Right cardiac atrium (tissue), 5 donors: ENCODE data around the gene NACC2. TPM values are rescaled to one million over a fixed set of nuclear protein-coding genes. Genes with fewer than 3 reads are reported as not detected.

Experiments used
- ATAC-seq, 2 donors: fragments of 200-7000 bp; cut with Tn5 transposase; one replicate each; pipeline versions ENCODE4 v1.8.0 to v1.9.1; 2020; ENCODE audit warnings: moderate library complexity in 2 of 2, mild to moderate bottlenecking in 1 of 2
- DNase-seq, 3 donors: peaks; one replicate each; pipeline ENCODE4 v3.0.0-alpha.2; 2020
- H3K27ac ChIP-seq: one replicate; pipeline ENCODE4 v1.5.1; 2013; ENCODE audit warnings: mild to moderate bottlenecking, low read length, control low read depth, moderate library complexity
- H3K27me3 ChIP-seq: one replicate; pipeline ENCODE4 v1.6.1; 2013; ENCODE audit not compliant: control insufficient read depth, insufficient read depth
- H3K4me1 ChIP-seq: one replicate; pipeline ENCODE4 v1.6.1; 2013; ENCODE audit warnings: low read length; ENCODE audit not compliant: control insufficient read depth, insufficient read depth
- H3K4me3 ChIP-seq: one replicate; pipeline ENCODE4 v1.5.1; 2013; ENCODE audit warnings: low read length, control low read depth
- H3K9me3 ChIP-seq: one replicate; pipeline ENCODE4 v1.6.1; 2013; ENCODE audit warnings: low read length; ENCODE audit not compliant: control insufficient read depth
- WGBS: extraction: QIAGEN DNeasy Blood & Tissue Kit; methylation state at CpG from one replicate; pipeline ENCODE4 v1.1.7; 2013; 5-methylcytosine and 5-hydroxymethylcytosine counted together
- intact Hi-C, 4 donors: fragments of 100-400 bp; cut with DNase I; formaldehyde crosslinking; loops; one replicate each; pipeline versions ENCODE4 v1.11.0 to v1.14.0; 2022 to 2023
- polyA plus RNA-seq: library from polyadenylated mRNA; stranded (reverse); fragments of 200-250 nt; gene quantifications from one replicate; pipeline ENCODE4 v1.2.3, GENCODE V29; 2013
- total RNA-seq, 4 donors: library from RNA; stranded (reverse); fragmentation: NEBNext Ultra II Directional; extraction: Animal tissue kit (Norgen Biotek cat#: 25700); gene quantifications; one replicate each; pipeline ENCODE4 v1.2.1, GENCODE V29; 2021
- donor health status: healthy with polysubstance abuse.
- donor health status: DM: no; HTN: yes; CAD: no.
- donor health status: DM: no; HTN: no; CAD: no.
- donor health status: DM: no; HTN: yes; CAD: no; lungs with severe emphysema.
- donor health status: DM: yes; HTN: yes; CAD: no.

Gene NACC2
- total and polyA plus RNA-seq, 5 donors, result 19.4 to 45.3 (median 34.1) TPM

DNA sequence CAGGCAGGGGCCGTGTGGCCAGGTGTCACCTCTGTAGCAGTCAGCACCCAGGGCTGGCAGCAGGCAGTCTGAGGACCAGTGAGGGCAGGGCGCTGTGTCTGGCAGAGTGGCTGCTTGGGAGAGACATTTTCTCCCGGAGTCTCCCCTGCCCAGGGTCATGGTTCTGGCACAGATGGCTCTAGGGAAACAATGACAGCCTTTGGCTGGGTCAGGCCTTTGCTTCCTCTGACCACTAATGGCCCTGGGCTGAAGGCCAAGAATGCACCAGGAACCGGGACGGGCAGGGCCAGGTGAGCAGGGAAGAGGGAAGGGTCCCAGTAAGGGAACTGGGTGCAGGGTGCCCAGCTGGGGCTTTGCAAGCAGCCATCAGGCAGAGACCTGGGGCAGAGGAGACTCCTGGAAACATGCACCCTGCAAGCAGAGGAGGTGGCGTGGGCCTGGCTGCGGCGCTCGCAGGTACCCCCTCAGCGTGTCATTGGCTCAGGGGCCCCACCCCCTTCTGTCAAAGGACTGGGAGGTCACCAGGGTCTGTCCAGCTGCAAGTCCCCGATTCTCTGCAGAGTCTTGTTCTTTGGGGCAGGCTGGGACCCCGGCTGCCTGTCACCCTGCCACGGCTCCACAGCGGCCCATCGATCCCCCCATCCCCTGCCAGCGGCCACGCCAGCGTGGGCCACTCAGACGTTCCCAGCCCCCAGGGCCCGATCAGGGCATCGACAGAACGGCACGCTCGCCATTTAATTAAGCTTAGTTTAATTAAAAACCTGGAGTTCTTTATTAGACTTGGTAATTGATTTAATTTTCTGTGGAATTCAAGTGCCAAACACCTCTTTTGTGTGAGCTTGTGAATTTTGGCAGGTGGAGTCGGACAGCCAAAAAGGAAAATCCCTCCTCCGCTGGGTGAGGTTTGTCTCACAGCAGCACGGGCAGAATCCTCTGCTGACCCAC, 42.5 kb upstream of the NACC2 start:
- Histone ChIP-seq H3K27me3 (no peaks in the 10 kb centered on the region), H3K4me3 (no peak overlapping the region), H3K9me3 (no peaks in the 10 kb centered on the region), H3K4me1 (peaks cover 2% of the 10 kb centered on the region), H3K27ac (no peak overlapping the region)
- ATAC-seq (no peak), DNase-seq (peak in 1 of 3 donors; percentile 52)
- 69% methylated on average over 27 of the region's 27 CpGs for WGBS
- intact Hi-C loops, result no loop called here

DNA sequence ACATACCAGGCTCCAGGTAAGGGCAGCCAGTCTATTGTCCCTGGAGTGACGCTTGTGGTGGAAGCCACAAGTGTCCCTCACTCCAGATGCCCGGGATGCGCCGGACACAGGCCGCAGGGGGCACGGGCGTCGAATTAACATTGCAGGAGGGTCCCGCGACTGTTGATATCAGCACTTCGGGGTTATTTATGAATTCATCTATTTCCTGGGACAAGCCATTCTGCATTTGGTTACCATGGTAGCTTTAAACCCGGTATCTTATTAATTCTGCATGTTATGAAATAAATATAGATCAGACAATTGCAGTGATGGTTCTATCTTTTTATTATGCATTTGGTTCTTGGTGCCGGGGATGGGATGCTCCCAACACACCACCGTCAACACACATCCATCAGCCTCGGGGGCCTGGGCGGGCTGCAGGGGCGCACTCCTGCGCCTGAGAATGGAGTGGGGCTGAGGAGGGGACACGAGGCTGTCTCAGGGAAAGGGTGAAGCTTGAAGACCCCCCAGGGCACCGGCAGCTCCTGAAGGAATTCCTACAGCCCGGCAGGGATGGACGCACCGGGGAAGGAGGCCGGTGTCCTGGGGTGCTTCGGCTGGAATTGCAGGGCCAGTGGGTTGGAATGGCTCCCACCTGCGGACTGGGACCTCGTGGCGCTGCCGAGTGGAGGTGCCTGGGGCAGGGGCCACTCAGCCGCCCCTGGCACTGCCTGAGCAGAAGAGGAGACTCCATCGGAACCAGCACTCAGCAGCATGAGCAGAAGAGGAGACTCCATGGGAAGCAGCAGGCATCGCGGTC, 41.2 kb upstream of the NACC2 start:
- Histone ChIP-seq H3K27me3 (no peaks in the 10 kb centered on the region), H3K4me1 (peaks cover 2% of the 10 kb centered on the region), H3K27ac (no peak overlapping the region), H3K9me3 (no peaks in the 10 kb centered on the region), H3K4me3 (no peak overlapping the region)
- ATAC-seq, result no peak
- 83% methylated on average over 33 of the region's 33 CpGs for WGBS
- DNase-seq, result peak in 1 of 3 donors; percentile 36
- intact Hi-C loops, result no loop called here

DNA sequence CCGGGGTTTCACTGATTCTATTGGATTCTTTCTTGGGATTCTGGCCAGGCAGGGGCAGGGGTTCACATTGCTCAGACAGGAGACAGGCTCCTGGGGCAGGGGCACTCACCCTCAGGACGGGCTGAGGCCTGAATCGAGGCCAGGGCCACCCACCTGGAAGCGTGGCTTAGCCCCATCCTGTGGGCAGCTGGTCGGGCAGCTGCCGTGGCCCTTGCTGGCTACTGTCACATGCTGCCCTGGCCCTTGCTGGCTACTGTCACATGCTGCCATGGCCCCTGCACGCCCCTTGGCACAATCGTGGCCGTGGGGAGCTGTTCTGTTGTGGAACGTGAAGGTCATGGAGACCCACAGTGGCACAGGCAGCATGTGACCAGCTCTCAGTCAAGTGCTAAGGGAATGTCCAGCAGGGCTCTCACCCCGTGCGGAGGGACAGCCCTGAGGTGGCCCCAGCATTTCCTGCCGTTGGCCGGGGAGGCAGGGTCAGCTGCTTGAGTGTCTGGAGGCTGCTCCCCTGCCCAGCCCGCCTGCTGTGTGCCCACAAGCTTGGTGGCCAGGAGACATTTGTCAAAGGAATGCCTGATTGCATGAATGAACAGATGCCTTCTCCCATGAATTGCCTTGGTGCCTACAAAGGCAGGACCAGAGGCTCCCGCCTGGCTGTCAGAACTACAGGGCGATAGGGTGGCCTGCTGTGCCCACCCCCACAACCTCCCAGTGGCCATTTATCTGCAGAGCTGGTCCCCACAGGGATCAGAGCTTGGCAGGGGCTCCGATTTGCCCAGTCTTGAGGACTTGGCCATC, 40.4 kb upstream of the NACC2 start:
- no peaks in the 10 kb centered on the region for H3K27me3 ChIP-seq
- WGBS, result 52% methylated on average over 18 of the region's 18 CpGs
- ATAC-seq (no peak), DNase-seq (peak in 1 of 3 donors; percentile 51)
- H3K27ac ChIP-seq, result no peak overlapping the region
- no peaks in the 10 kb centered on the region for H3K9me3 ChIP-seq
- intact Hi-C loops, result no loop called here
- H3K4me3 ChIP-seq, result no peak overlapping the region
- peaks cover 2% of the 10 kb centered on the region for H3K4me1 ChIP-seq

DNA sequence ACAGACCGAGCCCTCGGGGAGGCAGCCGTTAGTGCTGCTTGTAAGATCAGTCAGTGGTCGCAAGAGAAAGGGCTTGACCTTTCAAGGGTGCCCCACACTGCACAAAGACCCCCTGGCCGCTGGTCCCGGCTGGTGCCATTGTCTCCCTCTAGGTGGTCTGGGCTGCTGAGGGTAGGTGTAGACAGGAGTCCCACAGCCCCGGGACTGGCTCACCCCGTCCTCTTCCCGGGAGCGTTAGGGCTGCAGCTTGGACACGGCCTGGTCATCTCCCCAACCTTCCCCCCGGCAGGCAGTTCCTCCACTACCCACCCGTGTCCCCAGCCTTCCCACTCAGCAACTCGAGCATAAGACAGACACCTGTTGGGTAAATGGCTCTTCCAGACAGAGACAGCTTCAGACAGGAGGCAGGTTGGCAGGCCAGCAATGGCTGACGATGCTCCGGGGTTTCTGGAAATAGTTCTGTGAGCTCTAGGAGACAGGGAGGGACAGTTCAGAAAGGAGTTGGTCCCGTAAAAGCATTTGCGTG, 38.9 kb upstream of the NACC2 start:
- no peaks in the 10 kb centered on the region for H3K27me3 ChIP-seq

GRCh38 chr9:136133191-136133958, 38.3 kb upstream of the NACC2 start:
- intact Hi-C loops, result no loop called here
- Histone ChIP-seq H3K27me3 (no peaks in the 10 kb centered on the region), H3K4me1 (peaks cover 2% of the 10 kb centered on the region), H3K4me3 (peak overlapping the region; percentile 52), H3K9me3 (no peaks in the 10 kb centered on the region), H3K27ac (no peak overlapping the region)
- peak in 2 of 3 donors; percentile 72 to 81 for DNase-seq
- WGBS, result 5% methylated on average over 69 of the region's 69 CpGs
- ATAC-seq, result peak; percentile 39 to 60

More for the DNA sequence above, 38.9 kb upstream of the NACC2 start:
- Histone ChIP-seq H3K27ac (no peak overlapping the region), H3K4me3 (no peak overlapping the region), H3K9me3 (no peaks in the 10 kb centered on the region), H3K4me1 (peaks cover 2% of the 10 kb centered on the region)
- DNase-seq, result peak in 1 of 3 donors; percentile 42
- intact Hi-C loops, result no loop called here
- WGBS, result 28% methylated on average over 18 of the region's 18 CpGs
- ATAC-seq, result no peak

DNA sequence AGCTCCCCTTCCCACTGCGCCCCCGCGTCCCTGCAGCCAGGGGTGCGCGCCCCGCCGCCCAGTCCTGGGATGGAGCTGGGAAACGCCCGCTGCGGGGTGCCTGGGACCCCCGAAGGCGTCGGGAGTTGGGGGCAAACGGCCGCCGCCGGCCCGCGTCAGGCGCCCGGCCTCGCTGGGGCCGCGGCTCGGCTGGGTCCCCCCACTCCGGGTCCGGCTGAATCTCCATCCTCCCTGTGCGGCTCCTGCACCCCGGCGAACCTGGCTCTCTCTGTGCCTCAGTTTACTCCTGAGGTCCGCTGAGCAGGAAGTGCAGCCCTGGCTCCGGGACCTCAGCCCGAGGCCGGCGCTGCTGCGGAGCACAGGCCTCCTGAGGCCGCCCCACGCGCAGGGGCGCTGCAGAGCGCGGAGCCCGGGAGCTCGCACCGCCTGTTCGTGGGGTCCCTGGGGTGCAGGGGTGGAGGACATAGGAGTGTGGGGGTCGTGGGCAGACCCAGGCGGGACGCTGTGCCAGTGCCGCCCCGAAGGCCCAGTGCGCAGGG, 37.5 kb upstream of the NACC2 start:
- intact Hi-C loops, result no loop called here
- WGBS, result 7% methylated on average over 52 of the region's 52 CpGs
- Histone ChIP-seq H3K27me3 (no peaks in the 10 kb centered on the region), H3K9me3 (no peaks in the 10 kb centered on the region), H3K4me1 (peaks cover 2% of the 10 kb centered on the region), H3K27ac (no peak overlapping the region), H3K4me3 (no peak overlapping the region)
- ATAC-seq (peak; percentile 4 to 9), DNase-seq (peak in 1 of 3 donors; percentile 63)

- ATAC-seq (peak in 1 of 2 donors; percentile 3), DNase-seq (peak in 1 of 3 donors; percentile 37)
- Histone ChIP-seq H3K4me3 (no peak overlapping the region), H3K27ac (no peak overlapping the region), H3K27me3 (no peaks in the 10 kb centered on the region), H3K9me3 (no peaks in the 10 kb centered on the region), H3K4me1 (peaks cover 2% of the 10 kb centered on the region)
- 53% methylated on average over 31 of the region's 31 CpGs for WGBS
- intact Hi-C loops, result no loop called here
Observed at GRCh38 chr9:136131629-136132511, 36.8 kb upstream of the NACC2 start.

DNA sequence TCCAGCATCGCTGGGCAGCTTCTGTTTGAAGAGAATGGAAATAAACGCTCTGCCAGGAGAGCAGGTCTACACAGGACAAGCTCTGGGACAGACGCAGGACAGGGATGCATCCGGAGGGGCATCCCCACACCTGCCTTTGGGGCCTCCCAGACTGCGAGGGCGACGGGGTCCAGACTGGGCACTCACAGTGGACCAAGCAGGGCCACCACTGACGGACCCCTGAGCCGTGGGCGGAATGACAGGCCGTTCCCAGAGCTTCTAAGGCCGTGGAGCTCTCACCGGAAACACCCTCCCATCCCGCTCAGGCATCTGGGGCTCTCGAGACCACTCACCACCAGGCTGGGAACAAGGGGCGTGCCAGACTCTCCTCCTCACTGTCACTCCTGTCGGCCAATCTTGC, 34.1 kb upstream of the NACC2 start:
- Histone ChIP-seq H3K4me3 (no peak overlapping the region), H3K4me1 (peaks cover 2% of the 10 kb centered on the region), H3K27ac (no peak overlapping the region), H3K27me3 (no peaks in the 10 kb centered on the region), H3K9me3 (no peaks in the 10 kb centered on the region)
- 60% methylated on average over 17 of the region's 17 CpGs for WGBS
- intact Hi-C loops, result loop anchor here in 3 of 4 donors (5.0 to 10.0 kb wide), 4 partner anchors 244 to 424 kb away; partner anchors contain the start of gene KCNT1 (in 1 of the 3)
- ATAC-seq (no peak), DNase-seq (peak in 1 of 3 donors; percentile 31)

DNA sequence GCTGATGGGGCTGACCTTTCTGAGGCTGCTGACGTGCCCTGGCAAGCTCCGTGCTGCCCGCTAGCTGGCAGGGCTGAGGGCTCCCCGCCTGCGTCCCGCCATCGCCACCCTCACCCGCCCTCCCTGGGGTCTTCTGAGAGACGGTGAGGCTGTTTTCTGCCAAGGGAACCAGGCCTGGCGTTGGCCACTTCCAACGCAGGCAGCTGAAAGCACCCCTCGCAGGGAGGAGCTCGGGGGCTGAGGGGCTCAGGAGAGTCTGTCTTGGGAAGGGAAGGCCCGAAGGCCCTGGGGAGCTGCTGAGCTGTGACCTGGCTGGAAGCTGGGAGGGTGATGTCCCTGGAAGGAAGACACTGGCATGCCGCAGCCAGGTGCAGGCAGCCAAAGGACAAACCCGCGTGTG, 33.3 kb upstream of the NACC2 start:
- H3K27me3 ChIP-seq, result no peaks in the 10 kb centered on the region
- no peak overlapping the region for H3K27ac ChIP-seq
- no peaks in the 10 kb centered on the region for H3K9me3 ChIP-seq
- ATAC-seq (no peak), DNase-seq (peak in 1 of 3 donors; percentile 34)
- H3K4me1 ChIP-seq, result no peaks in the 10 kb centered on the region
- WGBS, result 76% methylated on average over 17 of the region's 17 CpGs
- H3K4me3 ChIP-seq, result no peak overlapping the region
- intact Hi-C loops, result loop anchor here in 3 of 4 donors (5.0 to 10.0 kb wide), 4 partner anchors 244 to 424 kb away; partner anchors contain the start of gene KCNT1 (in 1 of the 3)
